Glomerular endothelial cell (primary cell): ENCODE data around the gene BEST1. TPM values are rescaled to one million over a fixed set of nuclear protein-coding genes. Genes with fewer than 3 reads are reported as not detected.
"Not testable (repeated sequence)": the region's sequence is repeated elsewhere in the genome, so short reads cannot be mapped to it uniquely, and the experiment has no call there.

Source experiments
- DNase-seq: peaks from one replicate; pipeline ENCODE4 v3.0.0-alpha.2; 2011; ENCODE audit warnings: low read depth, low spot score; ENCODE audit errors: extremely low read depth
- total RNA-seq: library from RNA; depleted of rRNA; stranded (reverse); fragments of >200 nt; gene quantifications from 2 replicates; pipeline ENCODE4 v1.2.3, GENCODE V29; 2015

The BEST1 gene
- total RNA-seq, 1 donor from 2014 or later = not detected

DNA sequence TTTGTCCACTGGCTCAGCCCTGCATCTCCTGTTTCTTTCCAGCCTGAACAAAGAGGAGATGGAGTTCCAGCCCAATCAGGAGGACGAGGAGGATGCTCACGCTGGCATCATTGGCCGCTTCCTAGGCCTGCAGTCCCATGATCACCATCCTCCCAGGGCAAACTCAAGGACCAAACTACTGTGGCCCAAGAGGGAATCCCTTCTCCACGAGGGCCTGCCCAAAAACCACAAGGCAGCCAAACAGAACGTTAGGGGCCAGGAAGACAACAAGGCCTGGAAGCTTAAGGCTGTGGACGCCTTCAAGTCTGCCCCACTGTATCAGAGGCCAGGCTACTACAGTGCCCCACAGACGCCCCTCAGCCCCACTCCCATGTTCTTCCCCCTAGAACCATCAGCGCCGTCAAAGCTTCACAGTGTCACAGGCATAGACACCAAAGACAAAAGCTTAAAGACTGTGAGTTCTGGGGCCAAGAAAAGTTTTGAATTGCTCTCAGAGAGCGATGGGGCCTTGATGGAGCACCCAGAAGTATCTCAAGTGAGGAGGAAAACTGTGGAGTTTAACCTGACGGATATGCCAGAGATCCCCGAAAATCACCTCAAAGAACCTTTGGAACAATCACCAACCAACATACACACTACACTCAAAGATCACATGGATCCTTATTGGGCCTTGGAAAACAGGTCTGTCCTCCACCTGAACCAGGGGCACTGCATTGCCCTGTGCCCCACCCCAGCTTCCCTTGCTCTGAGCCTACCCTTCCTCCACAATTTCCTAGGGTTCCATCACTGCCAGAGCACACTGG, 12.3 kb downstream of the BEST1 start:
- no peak for DNase-seq

GRCh38 chr11:61963016-61963281, 12.8 kb downstream of the BEST1 start:
- DNase-seq = no peak

DNA sequence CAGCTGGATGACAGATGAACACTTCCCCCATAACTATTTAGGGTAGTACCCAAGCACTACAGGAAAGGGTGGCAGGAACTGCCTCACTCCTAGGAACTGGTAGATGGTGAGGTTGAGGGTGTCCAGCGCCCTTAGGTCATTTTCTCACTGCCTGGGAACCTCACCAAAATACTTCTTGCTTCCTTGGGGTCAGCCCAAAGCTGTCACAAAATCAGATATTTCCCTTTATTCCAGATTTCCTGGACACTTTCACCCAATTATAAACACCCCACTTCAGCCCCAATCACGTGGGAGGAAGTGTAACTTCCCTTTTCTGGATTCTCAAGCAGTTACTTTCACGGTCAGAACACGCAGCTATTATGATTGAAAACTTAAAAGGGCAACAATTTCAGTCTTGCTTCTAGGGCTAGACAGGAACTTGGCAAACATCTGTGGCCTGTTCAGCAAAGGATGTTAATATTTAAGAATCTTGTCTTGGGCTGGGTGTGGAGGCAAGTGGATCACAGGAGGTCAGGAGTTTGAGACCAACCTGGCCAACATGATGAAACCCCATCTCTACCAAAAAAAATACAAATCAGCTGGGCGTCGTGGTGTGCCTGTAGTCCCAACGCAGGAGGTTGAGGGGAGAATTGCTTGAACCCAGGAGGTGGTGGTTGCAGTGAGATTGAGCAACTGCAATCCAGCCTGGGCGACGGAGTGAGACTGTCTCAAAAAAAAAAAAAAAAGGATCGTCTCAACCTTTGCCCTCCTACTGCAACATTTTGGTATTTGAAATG, 13.3 kb downstream of the BEST1 start:
- DNase-seq = no peak

GRCh38 chr11:61964058-61964665, 14.0 kb downstream of the BEST1 start:
- no peak for DNase-seq

DNA sequence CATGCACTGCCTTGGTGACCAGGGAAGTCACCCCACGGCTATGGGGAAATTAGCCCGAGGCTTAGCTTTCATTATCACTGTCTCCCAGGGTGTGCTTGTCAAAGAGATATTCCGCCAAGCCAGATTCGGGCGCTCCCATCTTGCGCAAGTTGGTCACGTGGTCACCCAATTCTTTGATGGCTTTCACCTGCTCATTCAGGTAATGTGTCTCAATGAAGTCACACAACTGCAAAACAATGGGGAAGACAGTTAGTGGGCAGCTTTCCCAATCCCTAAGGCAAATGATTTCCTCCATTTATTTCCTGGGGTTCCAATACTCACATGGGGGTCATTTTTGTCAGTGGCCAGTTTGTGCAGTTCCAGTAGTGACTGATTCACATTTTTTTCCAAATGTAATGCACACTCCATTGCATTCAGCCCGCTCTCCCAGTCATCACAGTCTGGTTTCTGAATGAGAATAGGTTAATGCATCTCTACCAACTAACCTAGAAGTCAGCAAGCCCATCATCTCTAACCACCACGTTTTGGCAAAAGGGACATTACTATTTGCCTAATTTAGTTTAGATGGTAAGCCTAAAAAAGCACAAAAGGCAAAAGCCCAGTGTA, 14.6 kb downstream of the BEST1 start:
- not testable (repeated sequence) for DNase-seq

DNA sequence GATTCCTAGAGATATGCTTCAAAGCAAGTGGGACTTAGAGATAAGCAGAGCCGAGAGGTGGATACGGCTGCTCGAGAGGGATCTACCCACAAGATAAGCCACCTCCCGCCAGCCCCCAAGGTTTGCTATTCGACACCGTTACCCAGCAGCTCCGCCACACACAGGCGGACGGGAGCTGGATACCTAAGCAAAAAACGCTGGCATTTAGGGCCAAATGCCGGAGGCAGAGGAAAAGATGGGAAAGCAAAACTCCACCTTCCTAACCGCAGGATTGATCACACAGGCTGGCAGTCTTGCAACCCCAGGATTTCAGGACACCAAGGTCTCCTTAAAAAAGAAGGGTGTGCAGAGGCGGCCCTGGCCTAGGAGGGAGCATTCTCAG, 16.6 kb downstream of the BEST1 start:
- DNase-seq = no peak

- no peak for DNase-seq
These were observed 17.2 kb downstream of the BEST1 start, which contains the start of gene FTH1 for GRCh38 chr11:61967116-61967923. Gene FTH1, minus strand, starts transcription at chr11:61967634. Its CDS starts 209 bp downstream, at chr11:61967425.

- DNase-seq = no peak
These were observed 18.0 kb downstream of the BEST1 start for GRCh38 chr11:61967924-61968757.

GRCh38 chr11:61968758-61969390, 18.7 kb downstream of the BEST1 start:
- DNase-seq = no peak

DNA sequence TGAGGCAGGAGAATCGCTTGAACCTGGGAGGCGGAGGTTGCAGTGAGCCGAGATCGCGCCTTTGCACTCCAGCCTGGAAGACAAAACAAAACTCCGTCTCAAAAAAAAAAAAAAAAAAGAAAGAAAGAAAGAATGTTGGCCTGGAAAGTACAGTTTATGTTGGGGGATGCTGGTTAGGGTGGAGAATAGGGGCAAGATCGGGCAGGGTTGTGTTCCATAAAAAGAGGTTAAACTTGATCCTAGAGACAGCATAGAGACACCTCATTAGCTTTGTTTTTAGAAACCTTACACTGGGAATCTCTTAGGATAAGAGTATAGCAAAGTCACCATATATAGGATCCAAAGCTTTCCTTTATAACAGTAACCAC, 19.2 kb downstream of the BEST1 start:
- DNase-seq = no peak

GRCh38 chr11:61969838-61970662, 19.9 kb downstream of the BEST1 start:
- DNase-seq = no peak

DNA sequence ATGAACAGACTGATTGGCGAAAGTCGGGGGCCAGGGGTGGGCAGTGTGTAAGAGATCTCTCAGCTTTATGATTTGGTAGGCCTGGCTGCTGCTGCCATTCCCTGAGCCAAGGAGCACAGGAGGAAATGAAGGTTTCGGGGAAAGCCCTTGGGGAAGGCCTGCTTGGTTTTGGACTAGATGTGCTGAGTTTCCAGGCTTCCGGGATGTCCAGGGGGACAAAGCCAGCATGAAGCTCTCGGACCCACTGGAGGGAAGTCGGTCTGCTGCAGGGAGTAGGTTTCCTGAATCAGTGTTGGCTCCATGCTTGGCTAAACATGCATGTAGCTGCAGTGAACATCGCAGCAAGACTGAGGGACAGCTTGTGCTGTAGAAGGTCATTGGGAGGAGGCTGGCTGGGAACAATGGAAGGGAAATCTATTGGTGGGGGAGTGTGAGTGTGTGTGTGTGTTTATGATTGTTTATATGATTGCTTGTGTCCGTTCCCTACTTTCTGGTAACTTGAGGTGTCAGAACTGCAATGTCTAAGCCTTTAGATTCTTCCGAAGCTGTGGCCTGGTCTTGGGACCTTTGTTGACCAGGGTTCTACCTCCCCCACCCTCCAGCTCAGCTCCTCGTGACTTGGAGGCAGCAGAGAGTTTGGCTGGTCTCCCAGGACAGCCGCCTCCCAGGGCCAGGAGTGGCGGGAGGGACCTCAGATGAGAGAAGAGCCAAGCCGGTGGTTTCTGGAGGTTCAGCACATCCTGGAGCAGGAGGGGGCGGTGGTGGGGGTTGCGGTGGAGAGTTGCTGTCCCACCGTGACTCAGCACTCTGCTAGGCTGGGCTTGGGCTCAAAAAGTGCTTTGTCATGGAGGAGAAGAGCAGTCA, 21.3 kb downstream of the BEST1 start:
- DNase-seq = peak; percentile 96

DNA sequence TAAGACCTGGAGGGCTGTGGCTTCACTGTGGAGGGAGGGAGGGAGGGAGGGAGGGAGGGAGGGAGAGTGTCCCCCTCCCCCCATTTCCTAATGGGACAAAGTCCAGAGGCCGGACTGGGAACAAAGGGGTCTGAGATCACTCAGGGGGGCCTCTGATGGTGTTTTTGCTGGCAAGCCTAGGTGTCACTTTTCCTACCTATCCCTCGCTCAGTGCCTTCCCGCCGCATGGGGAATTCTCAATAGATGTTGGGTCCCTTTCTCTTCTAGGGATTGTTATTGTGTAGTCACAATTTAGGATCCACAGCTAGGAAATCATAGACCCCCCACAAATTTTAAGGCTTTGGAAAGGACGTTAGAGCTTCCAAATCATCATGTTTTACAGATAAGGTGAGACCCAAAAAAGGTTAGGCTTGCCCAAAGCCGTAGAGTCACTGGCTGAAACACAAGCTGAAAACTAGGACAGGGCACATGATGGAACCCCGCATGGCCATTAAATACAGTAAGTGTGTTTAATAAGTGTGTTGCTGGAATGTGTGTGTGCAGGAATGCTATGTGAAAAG, 22.0 kb downstream of the BEST1 start:
- no peak for DNase-seq

DNA sequence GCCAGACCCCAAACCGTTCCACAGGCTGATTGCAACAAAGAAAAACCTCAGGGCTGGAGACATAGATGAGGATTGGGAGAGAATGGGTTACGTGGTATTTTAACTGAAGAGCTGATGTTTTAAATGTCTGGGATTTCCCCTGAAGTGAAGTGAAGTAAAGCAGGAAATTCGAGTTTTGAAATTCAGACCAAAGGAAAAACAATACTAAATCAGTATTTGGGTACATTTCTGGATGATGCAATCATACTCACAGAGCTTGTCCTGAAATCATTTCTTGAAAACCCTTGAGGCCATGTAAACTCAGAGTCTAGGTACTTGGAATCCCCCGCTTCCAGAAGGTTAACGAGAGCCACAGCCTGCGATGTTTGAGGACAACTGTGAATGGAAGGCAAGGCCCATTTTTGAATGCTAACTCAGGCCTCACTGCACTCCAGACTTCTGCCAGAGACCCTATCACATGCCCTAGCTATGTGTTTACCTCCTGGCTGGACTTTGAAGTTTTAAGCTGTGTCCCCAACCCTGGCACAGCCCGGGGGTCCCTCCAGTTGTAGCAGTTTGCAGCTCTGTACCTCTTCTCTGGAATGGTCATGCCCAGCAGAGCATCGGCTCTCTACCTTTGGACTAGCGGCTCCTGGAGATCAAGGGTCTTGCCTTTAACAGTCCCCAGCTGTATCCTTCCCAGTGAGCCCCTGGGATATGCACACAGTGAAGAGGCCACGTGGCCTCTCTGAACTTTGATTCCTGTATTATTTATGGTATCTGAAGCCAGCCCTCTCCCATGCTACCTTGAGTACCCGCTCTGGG, 22.7 kb downstream of the BEST1 start:
- no peak for DNase-seq

DNA sequence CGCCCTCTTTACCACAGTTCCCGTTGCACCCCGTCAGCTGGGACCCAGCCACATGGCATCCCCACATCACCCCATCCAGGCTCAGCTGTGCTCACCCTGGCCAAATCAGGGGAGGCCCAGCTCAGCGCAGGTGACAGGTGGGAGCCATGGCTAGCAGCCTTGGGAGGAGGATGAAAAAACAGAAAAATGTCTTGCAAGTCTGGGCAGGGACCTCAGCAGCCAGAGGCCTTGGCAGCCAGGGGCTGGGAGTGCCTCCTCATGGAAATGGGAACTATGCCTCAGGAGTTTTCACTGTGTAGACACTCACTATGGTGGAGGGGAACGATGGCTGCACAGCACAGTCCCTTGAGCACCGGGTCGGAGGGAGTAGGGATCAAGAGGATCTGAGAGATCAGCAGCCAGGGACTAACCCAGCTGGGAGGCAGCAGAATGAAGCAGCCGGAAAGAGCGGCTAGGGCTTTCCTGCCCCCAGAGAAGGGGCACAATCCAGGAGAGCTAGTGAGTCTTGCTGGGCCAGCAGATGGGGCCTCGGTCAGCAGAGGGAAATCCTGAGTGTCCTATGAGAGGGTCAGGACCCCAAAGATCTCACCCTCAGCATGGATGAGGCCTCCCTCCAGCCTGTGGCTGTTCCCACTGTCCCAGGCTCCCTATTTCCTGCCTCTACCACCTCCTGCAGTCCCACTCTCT, 23.5 kb downstream of the BEST1 start:
- no peak for DNase-seq
